GM12878 (cell line): Measurements from ENCODE around the gene CLIP1. TPM values are rescaled to one million over a fixed set of nuclear protein-coding genes. Genes with fewer than 3 reads are reported as not detected.

ENCODE experiments used
- ATAC-seq: fragments of 200-7000 bp; cut with Tn5 transposase; 3 replicates; pipeline ENCODE4 v1.9.1; 2020; ENCODE audit warnings: mild to moderate bottlenecking, moderate library complexity
- BruUV-seq: library from RNA; stranded (reverse); fragments of 400-500 nt; replicated peaks from 2 replicates; lab custom pipeline; 2021; lab: Mats Ljungman, UMichigan
- CTCF ChIA-PET: fragments of 300-600 bp; sonication (Branson Sonifier 250); formaldehyde crosslinking; extraction: SDS; loops from one replicate; lab custom pipeline; 2021; ENCODE audit warnings: inconsistent platforms; lab: Yijun Ruan, JAX
- POLR2A ChIA-PET: fragments of 350-600 bp; formaldehyde crosslinking; extraction: SDS; loops from one replicate; lab custom pipeline; 2021; ENCODE audit warnings: inconsistent platforms; lab: Charles Lee
- RAD21 ChIA-PET: fragments of 300-600 bp; sonication (Branson Sonifier 250); formaldehyde crosslinking; loops from one replicate; lab custom pipeline; 2023; ENCODE audit warnings: antibody characterized with exemption; ENCODE audit not compliant: unreplicated experiment; lab: Charles Lee
- SMC1A ChIA-PET: fragments of 300-600 bp; sonication (Branson Sonifier 250); formaldehyde crosslinking; loops from one replicate; lab custom pipeline; 2023; ENCODE audit not compliant: unreplicated experiment, uncharacterized antibody; lab: Charles Lee
- DNase-seq: peaks from one replicate; pipeline ENCODE4 v3.0.0-alpha.2; 2011; ENCODE audit warnings: low read depth, low spot score
- FAIRE-seq: peaks from 3 replicates; lab custom pipeline; 2011; peaks lifted over from hg19 to GRCh38; lab: Jason Lieb, UNC
- H2AFZ ChIP-seq: 2 replicates; pipeline ENCODE4 v1.6.0; 2011; ENCODE audit warnings: low read depth, low read length, control low read depth; ENCODE audit not compliant: control insufficient read depth
- H3K27ac ChIP-seq: 2 replicates; pipeline ENCODE4 v1.5.1; 2011; ENCODE audit warnings: control low read depth; ENCODE audit not compliant: control insufficient read depth, insufficient read depth
- H3K27me3 ChIP-seq, 2 experiments: replicated peaks in 1 of 2; 2 replicates each; pipeline versions ENCODE4 v1.6.0 to v1.6.1; 2011; ENCODE audit warnings: low read length in 1 of 2; ENCODE audit not compliant: control insufficient read depth in 2 of 2, insufficient read depth in 2 of 2
- H3K36me3 ChIP-seq, 2 experiments: 2 replicates each; pipeline ENCODE4 v1.5.1; 2011; ENCODE audit warnings: low read length in 1 of 2; ENCODE audit not compliant: control insufficient read depth in 2 of 2, insufficient read depth in 2 of 2
- H3K4me1 ChIP-seq: 2 replicates; pipeline ENCODE4 v1.6.1; 2011; ENCODE audit warnings: mild to moderate bottlenecking, low read length, moderate library complexity, mixed read lengths; ENCODE audit not compliant: control insufficient read depth, insufficient read depth
- H3K4me2 ChIP-seq: 2 replicates; pipeline ENCODE4 v1.6.0; 2011; ENCODE audit warnings: control low read depth; ENCODE audit not compliant: control insufficient read depth, insufficient read depth
- H3K4me3 ChIP-seq: fragments of 200-600 bp; sonication (generic); 2 replicates; pipeline ENCODE4 v1.5.1; 2016
- H3K79me2 ChIP-seq: 2 replicates; pipeline ENCODE4 v1.6.0; 2011; ENCODE audit warnings: low read length; ENCODE audit not compliant: control insufficient read depth, insufficient read depth
- H3K9ac ChIP-seq: 2 replicates; pipeline ENCODE4 v1.8.0; 2011; ENCODE audit warnings: low read length, control low read depth, mixed read lengths; ENCODE audit not compliant: control insufficient read depth, insufficient read depth
- H3K9me3 ChIP-seq: replicated peaks from 3 replicates; pipeline ENCODE4 v1.5.1; 2011; ENCODE audit warnings: mild to moderate bottlenecking, low read length; ENCODE audit not compliant: control insufficient read depth, insufficient read depth
- H4K20me1 ChIP-seq: 2 replicates; pipeline ENCODE4 v1.6.0; 2011; ENCODE audit not compliant: control insufficient read depth, insufficient read depth
- CBFB ChIP-seq: IDR thresholded peaks from 2 replicates; pipeline ENCODE4 v1.6.1; 2016; ENCODE audit warnings: antibody characterized with exemption, low read depth
- CTCF ChIP-seq, 3 experiments: IDR thresholded peaks in 2 of 3; conservative IDR thresholded peaks in 1 of 3; 2 replicates each; pipeline ENCODE4 v1.5.1; 2011; ENCODE audit warnings: low read depth in 3 of 3, low read length in 3 of 3, mild to moderate bottlenecking in 3 of 3, control low read depth in 2 of 3, moderate library complexity in 2 of 3, inconsistent platforms in 1 of 3, mixed read lengths in 1 of 3; ENCODE audit not compliant: control insufficient read depth in 2 of 3, insufficient read depth in 1 of 3; ENCODE audit errors: extremely low read depth in 1 of 3
- HDAC6 ChIP-seq: fragments of 200-600 bp; sonication (generic); IDR thresholded peaks from one replicate; pipeline ENCODE4 v1.8.0; 2017; ENCODE audit warnings: antibody characterized with exemption; ENCODE audit not compliant: unreplicated experiment
- MEF2A ChIP-seq: IDR thresholded peaks from 2 replicates; pipeline ENCODE4 v1.6.1; 2011; ENCODE audit warnings: low read depth, mild to moderate bottlenecking, low read length, moderate library complexity; ENCODE audit not compliant: insufficient read depth
- NFYB ChIP-seq: IDR thresholded peaks from 2 replicates; pipeline ENCODE4 v1.6.1; 2011; ENCODE audit warnings: low read depth, mild to moderate bottlenecking, low read length, improper control_type of control experiment, moderate library complexity; ENCODE audit not compliant: insufficient read depth
- POU2F2 ChIP-seq: IDR thresholded peaks from 3 replicates; pipeline ENCODE4 v1.6.1; 2011; ENCODE audit warnings: low read depth, mild to moderate bottlenecking, low read length, borderline replicate concordance
- RELB ChIP-seq: fragments of 450-650 bp; IDR thresholded peaks from 2 replicates; pipeline ENCODE4 v1.6.1; 2017; ENCODE audit warnings: low read depth, mild to moderate bottlenecking, moderate library complexity
- TAF1 ChIP-seq: IDR thresholded peaks from 2 replicates; pipeline ENCODE4 v1.6.1; 2011; ENCODE audit warnings: mild to moderate bottlenecking, low read depth, low read length, borderline replicate concordance
- WGBS: methylation state at CpG from one replicate; pipeline ENCODE4 v1.1.6; 2016; ENCODE audit warnings: low lambda C conversion rate; ENCODE audit not compliant: insufficient replicate concordance, insufficient coverage; ENCODE audit errors: missing lambda C conversion rate; 5-methylcytosine and 5-hydroxymethylcytosine counted together
- in situ Hi-C: fragments of 300-500 bp; cut with MboI; formaldehyde crosslinking; loops from 9 replicates; pipeline ENCODE4 v1.14.3; 2018; ENCODE audit warnings: mixed read lengths
- intact Hi-C: fragments of 100-400 bp; cut with micrococcal nuclease; formaldehyde crosslinking; loops from one replicate; pipeline ENCODE4 v1.14.2; 2022; ENCODE audit not compliant: unreplicated experiment
- polyA plus RNA-seq, 11 experiments: library from polyadenylated mRNA; depleted of rRNA in 4 of 11; unstranded in 6 of 11; stranded (reverse) in 5 of 11; fragments of >200 nt; fragmentation: Nextera tagmentation in 4 of 11; fragmentation: Illumina TruSeq in 1 of 11; extraction: Ambion mirVana in 4 of 11; extraction: Trizol in 1 of 11; gene quantifications; 1 replicate in 1 of 11; 2 replicates in 10 of 11; pipeline versions ENCODE4 v1.2.1 to v1.2.3, GENCODE V29; 2011 to 2016; ENCODE audit warnings: inconsistent platforms in 2 of 11, missing spikeins in 2 of 11, low read depth in 1 of 11
- total RNA-seq, 4 experiments: library from RNA; depleted of rRNA in 3 of 4; stranded (reverse); fragments of >200 nt in 3 of 4; fragmentation: Illumina TruSeq in 1 of 4; extraction: Trizol in 1 of 4; gene quantifications; 2 replicates each; pipeline versions ENCODE4 v1.2.1 to v1.2.3, GENCODE V29; 2013 to 2021

CLIP1 gene
- total and polyA plus RNA-seq, 10 of the 15 experiments (the other 5 are each of a cell fraction or from before 2014, with no cell fraction given): 6.0 to 45.4 (median 25.2) TPM

GRCh38 chr12:122326586-122326985 is 95.9 kb downstream of the CLIP1 start:
- Histone ChIP-seq H3K9ac (no peak overlapping the region), H3K79me2 (no peaks in the 10 kb centered on the region), H3K9me3 (no peaks in the 10 kb centered on the region), H3K4me1 (no peaks in the 10 kb centered on the region), H2AFZ (no peak overlapping the region), H3K27ac (no peak overlapping the region), H3K27me3 (no peaks in the 10 kb centered on the region), H3K36me3 (peaks cover 7 to 12% of the 10 kb centered on the region in 2 experiments; a peak in 3 of 4 replicates), H3K4me2 (no peak overlapping the region), H3K4me3 (no peak overlapping the region), H4K20me1 (no peaks in the 10 kb centered on the region)
- 80% methylated on average over 5 of the region's 5 CpGs for WGBS
- TF ChIP-seq NFYB (no peak), CTCF (IDR thresholded peaks at IDR 0.05 in 2 of 3, conservative IDR thresholded peaks at IDR 0.05 in 1 of 3; ENCODE audit: control insufficient read depth in 2 of 3, extremely low read depth in 1 of 3, insufficient read depth in 1 of 3, low read depth in 3 of 3, low read length in 3 of 3) (no peak), HDAC6 (no peak), TAF1 (no peak), RELB (no peak), MEF2A (no peak), CBFB (no peak), POU2F2 (no peak)
- intact Hi-C loops: no loop called here
- RAD21 ChIA-PET: no interaction called here
- BruUV-seq: no TSS peak
- ATAC-seq (no peak), DNase-seq (no peak), FAIRE-seq (no peak)
- POLR2A ChIA-PET: interaction anchor here (0.7 kb wide), 1 partner anchor 348 kb away, joined by 3 read pairs; no protein-coding TSS in a partner anchor
- SMC1A ChIA-PET: no interaction called here
- in situ Hi-C loops: no loop called here
- CTCF ChIA-PET: no interaction called here
